K562 treated with DMSO at 1 percent for 4 hours (cell line): Measurements from ENCODE around the gene MESD. TPM values are rescaled to one million over a fixed set of nuclear protein-coding genes. Genes with fewer than 3 reads are reported as not detected.

Experiments
- total RNA-seq: library from RNA; unstranded; fragments of 300-600 nt; gene quantifications from 2 replicates; pipeline ENCODE4 v1.2.3, GENCODE V29; 2022; ENCODE audit not compliant: insufficient read depth

Gene MESD
- 17.5 and 21.3 TPM in 2 replicates for total RNA-seq

DNA sequence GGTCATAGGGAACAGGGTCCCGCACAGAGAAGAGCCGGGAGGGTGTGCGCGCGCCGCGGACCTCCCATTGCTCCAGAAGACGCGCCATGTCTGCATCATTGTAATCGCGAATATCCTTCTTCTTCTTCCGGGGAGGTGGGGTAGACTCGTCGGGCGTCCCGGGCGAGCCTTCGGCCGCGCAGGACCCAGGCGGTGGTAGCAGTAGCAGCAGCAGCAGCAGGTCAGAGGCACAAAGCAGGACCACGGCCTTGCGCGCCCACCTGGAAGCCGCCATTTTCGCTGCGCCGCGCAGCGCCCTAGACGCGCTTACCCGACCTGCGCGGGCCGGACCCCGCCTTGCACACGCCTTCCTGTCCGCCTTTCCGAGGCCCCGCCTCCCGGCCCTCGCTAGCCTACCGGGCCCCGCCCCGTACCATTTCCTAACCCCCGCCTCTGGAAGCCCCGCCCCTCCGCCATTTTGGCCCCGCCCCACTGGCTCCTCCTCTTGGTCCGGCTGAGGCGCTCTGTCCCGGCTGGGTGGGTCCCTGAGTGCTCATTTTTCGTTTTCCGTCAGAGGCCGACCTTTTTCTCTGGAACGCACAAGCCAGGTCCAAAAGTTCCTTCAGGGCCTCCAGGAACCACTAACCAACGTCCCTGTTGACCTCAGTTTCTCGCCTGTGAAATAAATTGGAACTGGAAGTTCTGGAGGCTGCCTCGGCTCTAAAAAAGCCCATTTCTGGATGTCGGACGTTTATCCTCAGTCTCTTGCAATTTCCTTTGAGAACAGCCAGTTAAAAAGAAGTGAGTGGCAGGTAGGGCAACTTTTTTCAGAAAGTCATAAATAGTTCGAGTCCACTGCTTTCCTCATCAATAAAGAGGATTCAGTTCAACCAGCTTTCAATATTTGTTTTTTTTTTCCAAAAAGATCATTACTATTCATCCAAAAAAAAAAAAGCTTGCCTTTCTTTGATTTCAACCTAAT is at the start of gene MESD:
Gene MESD (minus strand): TSS at position 302 of the 961 bp plus-strand sequence. CDS start 28 bp downstream, at position 274.

DNA sequence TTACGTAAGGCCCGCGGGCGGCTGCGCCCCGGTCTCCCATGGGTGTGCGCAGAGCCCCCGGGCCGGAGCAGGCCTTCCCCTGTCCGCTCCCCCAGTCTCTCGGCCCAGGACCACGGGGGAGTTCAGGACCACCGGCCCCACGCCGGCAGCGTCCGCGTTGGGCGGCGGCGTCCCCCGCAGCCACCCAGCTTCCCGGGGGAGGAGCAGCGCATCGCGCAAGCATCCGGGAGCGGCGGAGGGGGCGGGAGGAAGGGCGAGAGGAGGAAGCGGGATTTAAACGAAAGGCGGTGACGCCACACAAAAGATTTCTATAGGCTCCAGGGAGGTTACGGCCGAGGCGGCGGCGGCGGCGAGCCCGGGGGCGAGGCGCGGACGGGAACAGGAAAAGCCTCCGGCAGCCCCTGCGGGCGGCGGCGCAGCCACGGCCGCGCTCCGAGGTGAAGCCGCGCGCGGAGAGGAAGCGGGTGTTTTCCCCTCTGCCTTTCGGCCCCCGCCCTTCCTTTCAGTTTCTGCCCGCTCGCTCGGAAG is 11.1 kb upstream of the MESD start, which contains the start of gene TLNRD1:
Gene TLNRD1 (plus strand): TSS at position 300 of the 528 bp plus-strand sequence. CDS start 1,349 bp downstream, outside the sequence.

Other genes starting within 250 kb of the MESD start
- gene CEMIP, start 210.4 kb downstream of the MESD start, total RNA-seq = not detected in 2 replicates
- 24.2 and 25.3 TPM in 2 replicates for gene TLNRD1, start 11.1 kb upstream of the MESD start, total RNA-seq
- 4.6 and 11.5 TPM in 2 replicates for gene CFAP161, start 144.5 kb upstream of the MESD start, total RNA-seq
- 3.1 and 8.4 TPM in 2 replicates for gene IL16, start 207.1 kb upstream of the MESD start, total RNA-seq